Stimulated activated CD4-positive, alpha-beta T cell treated with anti-CD3 and anti-CD28 coated beads, TNF-alpha, amount 100 ng/mL, for 48 hours (primary cell): Measurements from ENCODE around the gene HLA-DQB1.

Experiments used
- DNase-seq, 3 donors: peaks; one replicate each; pipeline ENCODE4 v3.0.0-alpha.2; 2020; ENCODE audit warnings: low read depth in 3 of 3

Gene HLA-DQB1

DNA sequence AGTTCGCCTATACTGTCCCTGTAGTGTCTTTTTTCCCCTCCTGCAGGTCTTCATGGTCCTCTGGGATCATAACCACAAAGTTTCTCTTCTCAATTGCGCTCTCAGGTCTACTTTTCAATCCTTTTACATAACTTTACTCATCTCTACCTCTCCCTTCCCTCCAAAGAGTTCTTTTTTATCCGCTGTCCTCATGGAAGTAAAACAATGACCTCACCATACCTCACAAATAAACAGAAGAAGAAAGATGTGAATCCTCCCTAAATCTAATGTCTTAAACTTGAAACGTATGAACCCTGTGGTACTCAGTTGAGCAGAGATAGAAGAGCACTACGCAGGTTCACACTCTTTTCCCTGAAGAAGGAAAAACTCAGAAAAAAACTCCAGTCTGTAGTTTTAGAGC lies 41.3 kb downstream of the HLA-DQB1 start:
- DNase-seq: no peak

- no peak for DNase-seq
Measured at GRCh38 chr6:32624565-32624964, 41.9 kb downstream of the HLA-DQB1 start.

GRCh38 chr6:32623693-32624092 lies 42.8 kb downstream of the HLA-DQB1 start:
- DNase-seq: no peak

- peak in 1 of 3 donors; percentile 37 for DNase-seq
Measured at GRCh38 chr6:32622545-32623401, 43.7 kb downstream of the HLA-DQB1 start.

GRCh38 chr6:32621372-32621771 lies 45.1 kb downstream of the HLA-DQB1 start:
- no peak for DNase-seq

DNA sequence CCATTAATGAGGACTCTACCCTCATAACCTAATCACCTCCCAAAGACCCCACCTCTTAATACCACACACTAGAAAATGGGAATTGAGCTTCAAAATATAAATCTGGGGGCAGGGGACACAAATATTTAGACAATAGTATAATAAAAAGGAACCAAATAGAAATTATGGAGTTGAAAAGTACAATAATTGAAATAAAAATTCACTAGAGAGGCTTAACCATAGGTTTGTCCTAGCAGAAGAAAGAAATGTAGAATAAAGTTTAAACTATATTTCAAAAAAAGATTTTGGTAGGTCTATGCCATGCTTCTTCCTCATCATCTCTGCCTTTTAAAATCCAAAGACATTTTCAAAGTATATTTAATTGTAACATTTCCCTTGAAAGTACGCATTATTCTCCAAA lies 48.7 kb downstream of the HLA-DQB1 start:
- DNase-seq: no peak

- DNase-seq: no peak
Measured at GRCh38 chr6:32615885-32616532, 50.4 kb downstream of the HLA-DQB1 start.

DNA sequence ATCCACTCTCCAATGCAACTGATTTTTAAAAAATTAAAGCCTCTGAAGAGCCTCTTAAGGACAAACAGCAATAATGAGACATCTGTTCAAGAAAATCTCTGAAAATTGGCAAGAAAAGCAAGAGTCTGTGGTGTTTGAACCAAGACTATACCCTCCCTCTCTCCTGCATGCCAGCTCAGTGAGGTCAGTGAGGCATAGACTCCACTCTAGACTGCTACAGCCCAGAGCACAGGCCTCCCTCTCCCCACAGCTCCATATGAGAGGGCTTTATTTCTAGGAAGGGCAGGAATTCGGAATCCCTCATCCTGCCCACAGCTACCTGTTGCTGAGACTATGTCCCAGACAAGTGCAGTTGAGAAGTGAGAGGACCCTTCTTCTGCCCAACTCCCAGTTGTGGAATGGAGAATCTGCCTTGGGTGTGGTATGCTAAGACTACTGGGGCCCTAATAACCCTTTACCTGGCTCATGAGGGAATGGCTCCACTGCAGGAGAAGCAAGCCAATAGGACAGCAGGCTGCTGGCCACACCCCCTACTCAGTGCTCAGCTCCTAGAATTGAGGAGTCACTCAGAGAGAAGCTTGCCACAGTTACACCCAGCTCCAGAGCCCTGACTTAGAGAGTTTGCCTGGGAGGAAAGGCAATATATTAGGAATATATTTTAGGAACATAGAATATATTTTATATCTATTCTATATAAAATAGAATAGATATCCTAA lies 51.9 kb downstream of the HLA-DQB1 start:
- DNase-seq: no peak

- DNase-seq: no peak
Measured at GRCh38 chr6:32613475-32613874, 53.0 kb downstream of the HLA-DQB1 start.

GRCh38 chr6:32610682-32611296 lies 55.7 kb downstream of the HLA-DQB1 start:
- DNase-seq: no peak

DNA sequence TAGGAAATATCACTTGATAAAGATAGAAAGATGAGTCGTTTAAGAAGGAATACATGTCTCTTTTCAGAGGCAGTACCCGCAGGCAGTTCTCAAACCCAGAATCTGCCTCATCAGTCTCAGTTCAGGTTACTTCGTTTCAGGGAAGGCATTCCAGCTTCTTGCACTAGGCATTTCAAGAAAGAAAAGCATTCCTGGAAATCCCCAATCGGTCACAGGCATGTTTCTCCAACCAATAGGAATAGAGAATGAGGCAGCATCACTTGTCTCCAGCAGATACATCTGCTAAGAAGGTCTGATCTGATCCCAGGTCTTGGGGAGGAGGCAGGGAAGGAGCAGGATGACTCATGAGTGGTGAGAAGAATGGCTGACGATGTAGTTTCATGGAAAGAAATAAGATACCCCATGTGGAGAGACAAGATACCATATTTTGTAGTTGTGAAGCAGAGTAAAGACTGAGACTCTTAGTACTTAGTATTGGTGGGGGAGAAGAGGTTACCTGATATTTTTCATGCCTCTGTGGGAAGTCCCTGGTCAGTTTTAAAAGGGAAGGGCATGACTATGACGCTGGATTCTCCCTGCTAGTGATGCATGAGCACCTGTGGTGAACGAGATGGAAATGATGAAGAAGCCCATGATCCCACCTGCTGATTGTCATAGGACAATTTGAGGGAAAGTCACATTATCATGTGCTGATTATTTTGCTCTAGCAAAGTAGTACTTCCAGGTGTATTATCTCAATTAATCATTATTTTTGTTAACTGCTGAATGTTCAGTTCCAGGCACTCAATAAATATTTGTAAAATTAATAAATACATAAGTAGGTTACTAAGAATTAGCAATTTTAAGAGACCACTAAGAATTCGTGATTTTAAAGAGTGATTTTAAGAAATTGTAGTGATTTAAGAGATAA lies 56.5 kb downstream of the HLA-DQB1 start:
- peak in 1 of 3 donors; percentile 28 for DNase-seq
